Neural cell (in vitro differentiated cells): ENCODE measurements around the gene CYB561.

Source experiments
- EZH2 ChIP-seq: fragments of 200-600, 300-800 bp; shearing (Covaris generic), sonication (generic); IDR thresholded peaks from 2 replicates; pipeline ENCODE4 v1.6.1; 2014; ENCODE audit warnings: antibody characterized with exemption, low read length, borderline replicate concordance, mild to moderate bottlenecking; ENCODE audit not compliant: insufficient read depth, poor library complexity, severe bottlenecking
- POLR2AphosphoS5 ChIP-seq: IDR thresholded peaks from 2 replicates; pipeline ENCODE4 v1.6.1; 2012
- RAD21 ChIP-seq: fragments of 450-650 bp; conservative IDR thresholded peaks from 2 replicates; pipeline ENCODE4 v1.6.1; 2014; ENCODE audit warnings: antibody characterized with exemption, mild to moderate bottlenecking, moderate library complexity
- TF ChIP-seq, protein P1 (sequence below): fragments of 450-650 bp; IDR thresholded peaks from 2 replicates; pipeline ENCODE4 v1.5.1; 2014; ENCODE audit warnings: antibody characterized with exemption, mild to moderate bottlenecking, moderate library complexity; ENCODE audit not compliant: poor library complexity, severe bottlenecking

GRCh38 chr17:63480192-63480784 is 34.2 kb upstream of the CYB561 start:
- no peak for TF ChIP-seq EZH2
- TF ChIP-seq POLR2AphosphoS5, result no peak
- TF ChIP-seq, protein P1, sequence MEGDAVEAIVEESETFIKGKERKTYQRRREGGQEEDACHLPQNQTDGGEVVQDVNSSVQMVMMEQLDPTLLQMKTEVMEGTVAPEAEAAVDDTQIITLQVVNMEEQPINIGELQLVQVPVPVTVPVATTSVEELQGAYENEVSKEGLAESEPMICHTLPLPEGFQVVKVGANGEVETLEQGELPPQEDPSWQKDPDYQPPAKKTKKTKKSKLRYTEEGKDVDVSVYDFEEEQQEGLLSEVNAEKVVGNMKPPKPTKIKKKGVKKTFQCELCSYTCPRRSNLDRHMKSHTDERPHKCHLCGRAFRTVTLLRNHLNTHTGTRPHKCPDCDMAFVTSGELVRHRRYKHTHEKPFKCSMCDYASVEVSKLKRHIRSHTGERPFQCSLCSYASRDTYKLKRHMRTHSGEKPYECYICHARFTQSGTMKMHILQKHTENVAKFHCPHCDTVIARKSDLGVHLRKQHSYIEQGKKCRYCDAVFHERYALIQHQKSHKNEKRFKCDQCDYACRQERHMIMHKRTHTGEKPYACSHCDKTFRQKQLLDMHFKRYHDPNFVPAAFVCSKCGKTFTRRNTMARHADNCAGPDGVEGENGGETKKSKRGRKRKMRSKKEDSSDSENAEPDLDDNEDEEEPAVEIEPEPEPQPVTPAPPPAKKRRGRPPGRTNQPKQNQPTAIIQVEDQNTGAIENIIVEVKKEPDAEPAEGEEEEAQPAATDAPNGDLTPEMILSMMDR, result no peak
- TF ChIP-seq RAD21, result no peak
